ENCODE results near the gene ADARB2.

GRCh38 chr10:1369665-1370064 is 367.7 kb downstream of the ADARB2 start:
- TF ChIP-seq CTCF (IDR thresholded peaks at IDR 0.05 in 2 of 3, conservative IDR thresholded peaks at IDR 0.05 in 1 of 3; ENCODE audit: control insufficient read depth in 2 of 3, extremely low read depth in 1 of 3, insufficient read depth in 1 of 3, low read depth in 3 of 3, low read length in 3 of 3) (no peak), ZNF274 (IDR thresholded peaks at IDR 0.05; ENCODE audit: insufficient read depth, insufficient read length) (no peak)

Measured in GM12878 (cell line).